H1 (cell line): Measurements from ENCODE around the gene SEMA4C. TPM values are rescaled to one million over a fixed set of nuclear protein-coding genes. Genes with fewer than 3 reads are reported as not detected.

Experiments
- CTCF ChIA-PET: fragments of 300-600 bp; sonication (Branson Sonifier 250); formaldehyde crosslinking; loops from one replicate; lab custom pipeline; 2021; ENCODE audit not compliant: partially characterized antibody; lab: Charles Lee
- POLR2A ChIA-PET: fragments of 300-600 bp; sonication (Branson Sonifier 250); formaldehyde crosslinking; loops from one replicate; lab custom pipeline; 2021; ENCODE audit warnings: inconsistent platforms; ENCODE audit not compliant: partially characterized antibody; lab: Charles Lee
- DNase-seq, 2 experiments: peaks; one replicate each; pipeline versions ENCODE4 v3.0.0 to v3.0.0-alpha.2; 2010 to 2022; ENCODE audit warnings: low spot score in 2 of 2, low read depth in 1 of 2, mixed read lengths in 1 of 2
- FAIRE-seq: peaks from 2 replicates; lab custom pipeline; 2011; peaks lifted over from hg19 to GRCh38; lab: Jason Lieb, UNC
- H2AFZ ChIP-seq: 2 replicates; pipeline ENCODE4 v1.8.1; 2012; ENCODE audit warnings: low read length, inconsistent platforms
- H2AK5ac ChIP-seq: 2 replicates; pipeline ENCODE4 v1.6.1; 2013; ENCODE audit warnings: low read depth, low read length
- H2BK120ac ChIP-seq: replicated peaks from 2 replicates; pipeline ENCODE3; 2013; ENCODE audit warnings: low read depth, low read length, inconsistent platforms
- H2BK12ac ChIP-seq: 2 replicates; pipeline ENCODE4 v1.6.1; 2013; ENCODE audit warnings: low read depth, low read length
- H2BK15ac ChIP-seq: 2 replicates; pipeline ENCODE4 v1.6.1; 2013; ENCODE audit warnings: low read length
- H2BK20ac ChIP-seq: 2 replicates; pipeline ENCODE4 v1.6.1; 2013; ENCODE audit warnings: low read length
- H2BK5ac ChIP-seq: 2 replicates; pipeline ENCODE4 v1.6.1; 2013; ENCODE audit warnings: low read depth, low read length
- H3K14ac ChIP-seq: 2 replicates; pipeline ENCODE4 v1.6.1; 2013; ENCODE audit warnings: inconsistent platforms; ENCODE audit not compliant: insufficient read length
- H3K18ac ChIP-seq: 2 replicates; pipeline ENCODE4 v1.6.1; 2013; ENCODE audit warnings: low read length; ENCODE audit errors: extremely low read depth
- H3K23ac ChIP-seq: 2 replicates; pipeline ENCODE4 v1.6.1; 2013; ENCODE audit warnings: inconsistent platforms; ENCODE audit not compliant: insufficient read length
- H3K23me2 ChIP-seq: 2 replicates; pipeline ENCODE4 v1.6.1; 2013; ENCODE audit warnings: low read depth, low read length
- H3K27ac ChIP-seq: 2 replicates; pipeline ENCODE4 v1.6.1; 2011; ENCODE audit warnings: low read depth, low read length, inconsistent platforms
- H3K27me3 ChIP-seq, 4 experiments: replicated peaks in 1 of 4; 1 replicate in 1 of 4; 2 replicates in 3 of 4; pipeline versions ENCODE4 v1.6.1 to v1.8.1; 2011 to 2013; ENCODE audit warnings: low read length in 3 of 4, mild to moderate bottlenecking in 3 of 4, inconsistent platforms in 2 of 4, mixed read lengths in 2 of 4, moderate library complexity in 1 of 4; ENCODE audit not compliant: control insufficient read depth in 3 of 4, insufficient read depth in 3 of 4; ENCODE audit errors: extremely low read depth in 1 of 4
- H3K36me3 ChIP-seq, 4 experiments: 2 replicates each; pipeline versions ENCODE4 v1.6.1 to v1.8.1; 2011 to 2013; ENCODE audit warnings: mild to moderate bottlenecking in 4 of 4, low read length in 3 of 4, moderate library complexity in 2 of 4, control low read depth in 1 of 4, inconsistent platforms in 1 of 4; ENCODE audit not compliant: insufficient read depth in 4 of 4, control insufficient read depth in 2 of 4
- H3K4ac ChIP-seq: replicated peaks from 2 replicates; pipeline ENCODE3; 2013; ENCODE audit warnings: low read length, low read depth, mixed read lengths, inconsistent platforms; ENCODE audit not compliant: insufficient read length
- H3K4me1 ChIP-seq, 4 experiments: replicated peaks in 1 of 4; 1 replicate in 1 of 4; 2 replicates in 3 of 4; pipeline versions ENCODE4 v1.6.1 to v1.8.1; 2011 to 2013; ENCODE audit warnings: low read length in 3 of 4, inconsistent platforms in 2 of 4, mixed read lengths in 1 of 4; ENCODE audit not compliant: insufficient read depth in 4 of 4, control insufficient read depth in 3 of 4
- H3K4me2 ChIP-seq, 2 experiments: 2 replicates each; pipeline versions ENCODE4 v1.6.1 to v1.8.1; 2011 to 2013; ENCODE audit warnings: low read depth in 2 of 2, low read length in 2 of 2, control low read depth in 1 of 2, inconsistent platforms in 1 of 2, mild to moderate bottlenecking in 1 of 2; ENCODE audit not compliant: insufficient read depth in 1 of 2
- H3K4me3 ChIP-seq, 4 experiments: fragments of 200-600, 300-600 bp in 1 of 4; sonication (generic), shearing (Covaris generic), sonication (Bioruptor Twin) in 1 of 4; 2 replicates each; pipeline versions ENCODE4 v1.5.1 to v1.8.1; 2011 to 2016; ENCODE audit warnings: low read length in 4 of 4, low read depth in 3 of 4, control low read depth in 2 of 4, inconsistent platforms in 2 of 4, mild to moderate bottlenecking in 2 of 4, mixed read lengths in 1 of 4, moderate library complexity in 1 of 4; ENCODE audit not compliant: insufficient read depth in 2 of 4; ENCODE audit errors: extremely low read depth in 1 of 4
- H3K56ac ChIP-seq: replicated peaks from 2 replicates; pipeline ENCODE3; 2013; ENCODE audit warnings: low read depth, mild to moderate bottlenecking, mixed read lengths, low read length, inconsistent platforms; ENCODE audit not compliant: insufficient read length
- H3K79me1 ChIP-seq: 2 replicates; pipeline ENCODE4 v1.6.1; 2013; ENCODE audit warnings: low read depth, low read length, control low read depth
- H3K79me2 ChIP-seq, 2 experiments: 2 replicates each; pipeline versions ENCODE4 v1.6.1 to v1.8.1; 2012 to 2013; ENCODE audit warnings: low read length in 2 of 2, mild to moderate bottlenecking in 2 of 2, inconsistent platforms in 1 of 2; ENCODE audit not compliant: insufficient read depth in 2 of 2, control insufficient read depth in 1 of 2
- H3K9ac ChIP-seq, 4 experiments: replicated peaks in 1 of 4; 1 replicate in 1 of 4; 2 replicates in 3 of 4; pipeline versions ENCODE4 v1.6.1 to v1.8.1; 2011 to 2013; ENCODE audit warnings: low read depth in 3 of 4, low read length in 3 of 4, control low read depth in 2 of 4, mild to moderate bottlenecking in 2 of 4, moderate library complexity in 2 of 4, inconsistent platforms in 1 of 4; ENCODE audit errors: extremely low read depth in 1 of 4
- H3K9me3 ChIP-seq, 2 experiments: 2 replicates each; pipeline versions ENCODE4 v1.6.1 to v1.8.1; 2012 to 2013; ENCODE audit warnings: mild to moderate bottlenecking in 2 of 2, moderate library complexity in 2 of 2, control low read depth in 1 of 2, inconsistent platforms in 1 of 2, low read depth in 1 of 2, low read length in 1 of 2, mixed read lengths in 1 of 2; ENCODE audit not compliant: insufficient read depth in 2 of 2
- H4K20me1 ChIP-seq, 2 experiments: replicated peaks in 1 of 2; 2 replicates each; pipeline versions ENCODE3 to v1.8.1; 2011 to 2013; ENCODE audit warnings: inconsistent platforms in 2 of 2, low read length in 2 of 2, mild to moderate bottlenecking in 1 of 2; ENCODE audit not compliant: insufficient read depth in 2 of 2, control insufficient read depth in 1 of 2
- H4K5ac ChIP-seq: 2 replicates; pipeline ENCODE4 v1.6.1; 2013; ENCODE audit warnings: low read length, low read depth, mixed read lengths, inconsistent platforms; ENCODE audit not compliant: insufficient read length
- H4K8ac ChIP-seq: 2 replicates; pipeline ENCODE4 v1.8.0; 2013; ENCODE audit warnings: mild to moderate bottlenecking, moderate library complexity, low read length, inconsistent platforms; ENCODE audit not compliant: insufficient read depth; ENCODE audit errors: extremely low read depth
- H4K91ac ChIP-seq: replicated peaks from 2 replicates; pipeline ENCODE3; 2013; ENCODE audit warnings: low read length, mixed read lengths, inconsistent platforms; ENCODE audit not compliant: insufficient read length
- ATF3 ChIP-seq: IDR thresholded peaks from 2 replicates; pipeline ENCODE4 v1.6.1; 2011; ENCODE audit warnings: low read depth, mild to moderate bottlenecking, low read length; ENCODE audit not compliant: insufficient read depth
- BACH1 ChIP-seq: IDR thresholded peaks from 2 replicates; pipeline ENCODE4 v1.6.1; 2012; ENCODE audit warnings: low read length, improper control_type of control experiment
- EGR1 ChIP-seq: IDR thresholded peaks from 2 replicates; pipeline ENCODE4 v1.6.1; 2011; ENCODE audit warnings: low read depth, low read length, borderline replicate concordance
- EZH2 ChIP-seq: fragments of 200-600 bp; sonication (generic); IDR thresholded peaks from 2 replicates; pipeline ENCODE4 v1.7.1; 2012; ENCODE audit warnings: low read depth, mild to moderate bottlenecking, moderate library complexity, low read length, inconsistent platforms; ENCODE audit not compliant: severe bottlenecking
- HDAC2 ChIP-seq, 2 experiments: fragments of 300-600 bp in 1 of 2; sonication (generic) in 1 of 2; IDR thresholded peaks; 2 replicates each; pipeline ENCODE4 v1.6.1; 2011 to 2012; ENCODE audit warnings: low read depth in 2 of 2, low read length in 2 of 2, mild to moderate bottlenecking in 2 of 2, moderate library complexity in 2 of 2, borderline replicate concordance in 1 of 2, inconsistent platforms in 1 of 2
- NANOG ChIP-seq: IDR thresholded peaks from 2 replicates; pipeline ENCODE4 v1.6.1; 2011; ENCODE audit warnings: low read length, low read depth, mild to moderate bottlenecking, inconsistent platforms; ENCODE audit not compliant: insufficient read depth, poor library complexity, severe bottlenecking
- NRF1 ChIP-seq: IDR thresholded peaks from 2 replicates; pipeline ENCODE4 v1.6.1; 2011; ENCODE audit warnings: mild to moderate bottlenecking, low read depth, low read length, improper control_type of control experiment
- PHF8 ChIP-seq: fragments of 200-600 bp; sonication (generic); conservative IDR thresholded peaks from 2 replicates; pipeline ENCODE4 v1.7.1; 2012; ENCODE audit warnings: low read depth, mild to moderate bottlenecking, inconsistent platforms, low read length, moderate library complexity
- POLR2AphosphoS5 ChIP-seq: IDR thresholded peaks from 2 replicates; pipeline ENCODE4 v1.6.1; 2011; ENCODE audit warnings: low read depth, low read length
- TAF1 ChIP-seq: IDR thresholded peaks from 2 replicates; pipeline ENCODE4 v1.6.1; 2011; ENCODE audit warnings: mild to moderate bottlenecking, low read depth, low read length
- TAF7 ChIP-seq: optimal IDR thresholded peaks from 2 replicates; pipeline ENCODE3; 2011; ENCODE audit warnings: low read depth, mild to moderate bottlenecking, inconsistent platforms, low read length, moderate library complexity, borderline replicate concordance
- TCF12 ChIP-seq: IDR thresholded peaks from 2 replicates; pipeline ENCODE4 v1.6.1; 2011; ENCODE audit warnings: low read depth, mild to moderate bottlenecking, low read length
- ZNF274 ChIP-seq: IDR thresholded peaks from 2 replicates; pipeline ENCODE4 v1.7.0; 2012; ENCODE audit warnings: low read length, borderline replicate concordance; ENCODE audit errors: extremely low read depth
- WGBS, 2 experiments: shearing (Covaris generic) in 1 of 2; methylation state at CpG; one replicate each; pipeline versions ENCODE4 v1.1.6 to v1.1.7; 2013 to 2015; ENCODE audit warnings: low lambda C conversion rate in 2 of 2, mixed read lengths in 2 of 2, inconsistent platforms in 1 of 2, low coverage in 1 of 2, missing lambda C conversion rate in 1 of 2; ENCODE audit not compliant: insufficient replicate concordance in 2 of 2, insufficient coverage in 1 of 2, insufficient read length in 1 of 2; ENCODE audit errors: extremely low coverage in 1 of 2, missing lambda C conversion rate in 1 of 2; 5-methylcytosine and 5-hydroxymethylcytosine counted together
- polyA plus RNA-seq, 7 experiments: library from polyadenylated mRNA; depleted of rRNA in 3 of 7; stranded (reverse) in 5 of 7; unstranded in 2 of 7; fragments of >200 nt in 5 of 7; fragments of 200-250 nt in 2 of 7; gene quantifications; 1 replicate in 5 of 7; 2 replicates in 1 of 7; 4 replicates in 1 of 7; pipeline versions ENCODE4 v1.2.1 to v1.2.3, GENCODE V29; 2011 to 2013; ENCODE audit warnings: missing spikeins in 2 of 7, mixed read lengths in 2 of 7
- total RNA-seq: library from RNA; stranded (reverse); fragmentation: NEBNext Ultra II Directional; extraction: Animal tissue kit (Norgen Biotek cat#: 25700); gene quantifications from 2 replicates; pipeline ENCODE4 v1.2.1, GENCODE V29; 2021

SEMA4C gene
- total and polyA plus RNA-seq, 2 of the 8 experiments (the other 6 are each of a cell fraction or from before 2014, with no cell fraction given): 47.5 to 67.3 TPM

- no peak for TF ChIP-seq TAF1
- TF ChIP-seq TAF7: no peak
- TF ChIP-seq TCF12: no peak
- no peak for TF ChIP-seq EZH2
- TF ChIP-seq HDAC2 (IDR thresholded peaks at IDR 0.05; ENCODE audit: borderline replicate concordance in 1 of 2, low read depth in 2 of 2, low read length in 2 of 2): no peak
- TF ChIP-seq EGR1: no peak
- no peak for TF ChIP-seq NANOG
- no peak for TF ChIP-seq NRF1
- no peak for TF ChIP-seq PHF8
- TF ChIP-seq ATF3: no peak
- no peak for TF ChIP-seq POLR2AphosphoS5
- no peak for TF ChIP-seq BACH1
- TF ChIP-seq ZNF274: no peak
- TF ChIP-seq, all 59 proteins: peak for 0
- Histone ChIP-seq H2AFZ (no peak overlapping the region), H2BK5ac (no peak overlapping the region), H4K5ac (no peak overlapping the region), H3K27ac (no peak overlapping the region), H3K9ac (no peak overlapping the region), H2BK12ac (no peak overlapping the region), H3K27me3 (peaks cover 0 to 2% (median 0%) of the 10 kb centered on the region in 4 experiments; a peak in 1 of 7 replicates), H2BK15ac (no peak overlapping the region), H3K4ac (no peak overlapping the region), H3K36me3 (no peaks in the 10 kb centered on the region), H3K14ac (no peak overlapping the region), H3K9me3 (no peaks in the 10 kb centered on the region), H3K23me2 (peaks cover 4% of the 10 kb centered on the region; the same call in 1 of the 2 replicates), H3K79me1 (no peaks in the 10 kb centered on the region), H3K79me2 (no peaks in the 10 kb centered on the region), H4K20me1 (no peaks in the 10 kb centered on the region), H3K23ac (no peak overlapping the region), H4K91ac (no peak overlapping the region), H3K56ac (no peak overlapping the region), H3K4me2 (no peak overlapping the region), H2AK5ac (0 out of 2 replicates have a peak overlapping the region, but pooled peaks have one; percentile 6), H2BK20ac (0 out of 2 replicates have a peak overlapping the region, but pooled peaks have one; percentile 7), H3K4me1 (peaks cover 0 to 10% (median 5%) of the 10 kb centered on the region in 4 experiments; a peak in 4 of 7 replicates), H2BK120ac (peak overlapping the region; percentile 6), H3K4me3 (no peak overlapping the region), H3K18ac (no peak overlapping the region), H4K8ac (no peak overlapping the region)
- ChIA-PET POLR2A (interaction anchor here (2.2 to 2.3 kb wide), 2 partner anchors 10 to 22 kb away, joined by 8 read pairs; no protein-coding TSS in a partner anchor), CTCF (interaction anchor here (0.6 to 4.8 kb wide), 16 partner anchors 10 to 69 kb away, joined by 3 to 22 read pairs (median 4); partner anchors contain the start of gene ANKRD39)
- FAIRE-seq (no peak), DNase-seq (no peak)
- WGBS, 2 experiments: 93% methylated on average over 7 of the region's 7 CpGs; no CpG with 5 or more reads in 1 of the 2 experiments
These were observed 20.4 kb upstream of the SEMA4C start for GRCh38 chr2:96890252-96890651.
